ENCODE results near the gene NFKBIB. TPM values are rescaled to one million over a fixed set of nuclear protein-coding genes. Genes with fewer than 3 reads are reported as not detected.
A peak's percentile ranks its signal among the peaks of the same experiment; 100 is the strongest.

The NFKBIB gene
- total RNA-seq, 1 donor, result 12.7 TPM

GRCh38 chr19:38915329-38916321 lies 15.9 kb downstream of the NFKBIB start:
- Histone ChIP-seq H3K4me2 (ENCODE audit: insufficient read depth, low read length) (no peak overlapping the region), H3K4me1 (ENCODE audit: insufficient read depth, low read length) (no peaks in the 10 kb centered on the region), H3K27me3 (ENCODE audit: insufficient read depth, low read length) (no peaks in the 10 kb centered on the region), H2AFZ (ENCODE audit: low read length) (no peak overlapping the region), H3K4me3 (ENCODE audit: insufficient read depth, low read length) (no peak overlapping the region), H3K36me3 (ENCODE audit: insufficient read depth, low read length) (no peaks in the 10 kb centered on the region), H4K20me1 (ENCODE audit: insufficient read depth, low read length) (no peaks in the 10 kb centered on the region), H3K9me3 (ENCODE audit: low read depth, low read length) (no peaks in the 10 kb centered on the region), H3K27ac (ENCODE audit: low read depth, low read length) (no peak overlapping the region), H3K79me2 (ENCODE audit: insufficient read depth, low read length) (no peaks in the 10 kb centered on the region)
- no peak for TF ChIP-seq CTCF (IDR thresholded peaks at IDR 0.05; ENCODE audit: extremely low read depth, low read depth, low read length)
- DNase-seq (ENCODE audit: insufficient read length, low spot score, missing footprints), result peak; percentile 30

- Histone ChIP-seq H2AFZ (ENCODE audit: low read length) (no peak overlapping the region), H3K4me2 (ENCODE audit: insufficient read depth, low read length) (no peak overlapping the region), H3K27ac (ENCODE audit: low read depth, low read length) (no peak overlapping the region), H3K27me3 (ENCODE audit: insufficient read depth, low read length) (no peaks in the 10 kb centered on the region), H3K4me3 (ENCODE audit: insufficient read depth, low read length) (no peak overlapping the region), H3K36me3 (ENCODE audit: insufficient read depth, low read length) (peaks cover 7% of the 10 kb centered on the region), H3K79me2 (ENCODE audit: insufficient read depth, low read length) (no peaks in the 10 kb centered on the region), H3K9me3 (ENCODE audit: low read depth, low read length) (no peaks in the 10 kb centered on the region), H4K20me1 (ENCODE audit: insufficient read depth, low read length) (no peaks in the 10 kb centered on the region), H3K4me1 (ENCODE audit: insufficient read depth, low read length) (no peaks in the 10 kb centered on the region)
- no peak for DNase-seq (ENCODE audit: insufficient read length, low spot score, missing footprints)
- TF ChIP-seq CTCF (IDR thresholded peaks at IDR 0.05; ENCODE audit: extremely low read depth, low read depth, low read length), result no peak
These were observed 17.7 kb downstream of the NFKBIB start for GRCh38 chr19:38917516-38917915.

- Histone ChIP-seq H3K9me3 (ENCODE audit: low read depth, low read length) (no peaks in the 10 kb centered on the region), H3K36me3 (ENCODE audit: insufficient read depth, low read length) (peaks cover 8% of the 10 kb centered on the region), H3K4me3 (ENCODE audit: insufficient read depth, low read length) (no peak overlapping the region), H3K27me3 (ENCODE audit: insufficient read depth, low read length) (no peaks in the 10 kb centered on the region), H3K4me1 (ENCODE audit: insufficient read depth, low read length) (no peaks in the 10 kb centered on the region), H3K27ac (ENCODE audit: low read depth, low read length) (no peak overlapping the region), H3K4me2 (ENCODE audit: insufficient read depth, low read length) (no peak overlapping the region), H3K79me2 (ENCODE audit: insufficient read depth, low read length) (no peaks in the 10 kb centered on the region), H2AFZ (ENCODE audit: low read length) (no peak overlapping the region), H4K20me1 (ENCODE audit: insufficient read depth, low read length) (no peaks in the 10 kb centered on the region)
- peak; percentile 24 for TF ChIP-seq CTCF (IDR thresholded peaks at IDR 0.05; ENCODE audit: extremely low read depth, low read depth, low read length)
- peak; percentile 87 for DNase-seq (ENCODE audit: insufficient read length, low spot score, missing footprints)
These were observed 18.2 kb downstream of the NFKBIB start for GRCh38 chr19:38917921-38918491.

- Histone ChIP-seq H3K4me3 (ENCODE audit: insufficient read depth, low read length) (no peak overlapping the region), H4K20me1 (ENCODE audit: insufficient read depth, low read length) (no peaks in the 10 kb centered on the region), H3K9me3 (ENCODE audit: low read depth, low read length) (no peaks in the 10 kb centered on the region), H3K27ac (ENCODE audit: low read depth, low read length) (no peak overlapping the region), H3K27me3 (ENCODE audit: insufficient read depth, low read length) (no peaks in the 10 kb centered on the region), H3K79me2 (ENCODE audit: insufficient read depth, low read length) (no peaks in the 10 kb centered on the region), H3K36me3 (ENCODE audit: insufficient read depth, low read length) (peaks cover 8% of the 10 kb centered on the region), H3K4me2 (ENCODE audit: insufficient read depth, low read length) (no peak overlapping the region), H2AFZ (ENCODE audit: low read length) (no peak overlapping the region), H3K4me1 (ENCODE audit: insufficient read depth, low read length) (no peaks in the 10 kb centered on the region)
- no peak for DNase-seq (ENCODE audit: insufficient read length, low spot score, missing footprints)
- no peak for TF ChIP-seq CTCF (IDR thresholded peaks at IDR 0.05; ENCODE audit: extremely low read depth, low read depth, low read length)
These were observed 18.8 kb downstream of the NFKBIB start for GRCh38 chr19:38918526-38918925.

Measured in osteoblast (primary cell).